Measurements from ENCODE around the gene ZDHHC14. TPM values are rescaled to one million over a fixed set of nuclear protein-coding genes. Genes with fewer than 3 reads are reported as not detected.

ZDHHC14 gene
- total RNA-seq, 1 donor from 2014 or later, result 12.7 TPM

- ATAC-seq (no peak), DNase-seq (ENCODE audit: missing footprints) (no peak)
- intact Hi-C loops (cut with DNase I), result no loop called here
Observed at GRCh38 chr6:157476797-157477196, 95.8 kb downstream of the ZDHHC14 start.

- no peak for ATAC-seq
- intact Hi-C loops (cut with DNase I), result no loop called here
- DNase-seq (ENCODE audit: missing footprints), result no peak
Observed at GRCh38 chr6:157478926-157479325, 97.9 kb downstream of the ZDHHC14 start.

GRCh38 chr6:157479464-157480303, 98.7 kb downstream of the ZDHHC14 start:
- intact Hi-C loops (cut with DNase I), result no loop called here
- ATAC-seq (no peak), DNase-seq (ENCODE audit: missing footprints) (no peak)

- no peak for ATAC-seq
- no peak for DNase-seq (ENCODE audit: missing footprints)
- intact Hi-C loops (cut with DNase I), result no loop called here
Observed at GRCh38 chr6:157481189-157481864, 100.3 kb downstream of the ZDHHC14 start.

- DNase-seq (ENCODE audit: missing footprints) (no peak), ATAC-seq (no peak)
- intact Hi-C loops (cut with DNase I), result no loop called here
Observed at GRCh38 chr6:157481865-157482249, 100.9 kb downstream of the ZDHHC14 start.

GRCh38 chr6:157483770-157484169, 102.8 kb downstream of the ZDHHC14 start:
- DNase-seq (ENCODE audit: missing footprints) (no peak), ATAC-seq (no peak)
- intact Hi-C loops (cut with DNase I), result no loop called here

- DNase-seq (ENCODE audit: missing footprints) (no peak), ATAC-seq (no peak)
- intact Hi-C loops (cut with DNase I), result no loop called here
Observed at GRCh38 chr6:157484181-157484580, 103.2 kb downstream of the ZDHHC14 start.

- ATAC-seq, result no peak
- no peak for DNase-seq (ENCODE audit: missing footprints)
- intact Hi-C loops (cut with DNase I), result no loop called here
Observed at GRCh38 chr6:157486572-157486971, 105.6 kb downstream of the ZDHHC14 start.

GRCh38 chr6:157487110-157487773, 106.3 kb downstream of the ZDHHC14 start:
- no peak for DNase-seq (ENCODE audit: missing footprints)
- intact Hi-C loops (cut with DNase I), result no loop called here
- ATAC-seq, result no peak

GRCh38 chr6:157488058-157488457, 107.1 kb downstream of the ZDHHC14 start:
- intact Hi-C loops (cut with DNase I), result no loop called here
- ATAC-seq, result peak; percentile 5
- no peak for DNase-seq (ENCODE audit: missing footprints)

GRCh38 chr6:157488716-157489118, 107.7 kb downstream of the ZDHHC14 start:
- ATAC-seq (no peak), DNase-seq (ENCODE audit: missing footprints) (no peak)
- intact Hi-C loops (cut with DNase I), result no loop called here

- DNase-seq (ENCODE audit: missing footprints) (no peak), ATAC-seq (no peak)
- intact Hi-C loops (cut with DNase I), result no loop called here
Observed at GRCh38 chr6:157490611-157491269, 109.8 kb downstream of the ZDHHC14 start.

- intact Hi-C loops (cut with DNase I), result no loop called here
- no peak for ATAC-seq
- no peak for DNase-seq (ENCODE audit: missing footprints)
Observed at GRCh38 chr6:157491571-157492232, 110.7 kb downstream of the ZDHHC14 start.

GRCh38 chr6:157492249-157492648, 111.3 kb downstream of the ZDHHC14 start:
- DNase-seq (ENCODE audit: missing footprints), result no peak
- ATAC-seq, result no peak
- intact Hi-C loops (cut with DNase I), result no loop called here

GRCh38 chr6:157492741-157493140, 111.8 kb downstream of the ZDHHC14 start:
- intact Hi-C loops (cut with DNase I), result no loop called here
- no peak for DNase-seq (ENCODE audit: missing footprints)
- no peak for ATAC-seq

GRCh38 chr6:157493173-157493572, 112.2 kb downstream of the ZDHHC14 start:
- intact Hi-C loops (cut with DNase I), result no loop called here
- DNase-seq (ENCODE audit: missing footprints) (no peak), ATAC-seq (peak; percentile 5)

GRCh38 chr6:157493576-157493975, 112.6 kb downstream of the ZDHHC14 start:
- intact Hi-C loops (cut with DNase I), result no loop called here
- DNase-seq (ENCODE audit: missing footprints) (no peak), ATAC-seq (no peak)

- intact Hi-C loops (cut with DNase I), result no loop called here
- DNase-seq (ENCODE audit: missing footprints) (no peak), ATAC-seq (no peak)
Observed at GRCh38 chr6:157494132-157494710, 113.2 kb downstream of the ZDHHC14 start.

All from Right ventricle myocardium inferior (tissue), 1 donor.